Panc1 (cell line): ENCODE results near the gene CFAP298. TPM values are rescaled to one million over a fixed set of nuclear protein-coding genes. Genes with fewer than 3 reads are reported as not detected.

Source experiments
- total RNA-seq: library from RNA; stranded (reverse); gene quantifications from one replicate; pipeline ENCODE4 v1.2.1, GENCODE V29; 2021; ENCODE audit not compliant: unreplicated experiment

The CFAP298 gene
- total RNA-seq, 1 experiment from 2014 or later: 42.0 TPM

Other genes with a start within 250 kb of the CFAP298 start
- gene URB1, start 219.4 kb downstream of the CFAP298 start, total RNA-seq: 18.1 TPM
- 2.8 TPM for gene EVA1C, start 199.7 kb downstream of the CFAP298 start, total RNA-seq
- 0.57 TPM for gene TCP10L, start 26.9 kb downstream of the CFAP298 start, total RNA-seq
- gene SYNJ1, start 115.6 kb upstream of the CFAP298 start, total RNA-seq: 10.5 TPM
- 29.3 TPM for gene PAXBP1, start 159.4 kb upstream of the CFAP298 start, total RNA-seq